ENCODE results near the gene DBN1. TPM values are rescaled to one million over a fixed set of nuclear protein-coding genes. Genes with fewer than 3 reads are reported as not detected.

DBN1 gene
- polyA plus RNA-seq, 1 experiment: 164 TPM

DNA sequence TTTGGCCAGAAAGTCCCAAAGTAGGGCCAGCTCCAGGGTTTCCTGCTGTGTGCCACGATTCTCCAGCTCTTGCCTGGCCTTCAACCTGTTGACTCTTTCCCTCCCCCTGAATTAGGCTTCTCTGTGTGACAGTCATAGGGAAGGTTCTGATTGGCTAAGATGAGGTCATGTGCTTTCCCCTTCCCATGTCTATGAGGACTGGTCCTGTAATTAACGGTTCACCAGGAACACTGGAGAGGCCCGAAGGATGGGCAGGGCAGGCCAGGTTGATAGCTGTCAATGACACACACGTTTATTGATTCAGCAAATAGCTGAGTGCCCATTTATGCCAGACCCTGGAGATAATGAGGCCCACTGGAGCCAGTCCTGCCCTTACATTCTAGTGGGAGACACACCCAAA lies 35.8 kb downstream of the DBN1 start:
- CTCF ChIA-PET: interaction anchor here (1.7 kb wide), 1 partner anchor 47 kb away, joined by 7 read pairs; no protein-coding TSS in a partner anchor

DNA sequence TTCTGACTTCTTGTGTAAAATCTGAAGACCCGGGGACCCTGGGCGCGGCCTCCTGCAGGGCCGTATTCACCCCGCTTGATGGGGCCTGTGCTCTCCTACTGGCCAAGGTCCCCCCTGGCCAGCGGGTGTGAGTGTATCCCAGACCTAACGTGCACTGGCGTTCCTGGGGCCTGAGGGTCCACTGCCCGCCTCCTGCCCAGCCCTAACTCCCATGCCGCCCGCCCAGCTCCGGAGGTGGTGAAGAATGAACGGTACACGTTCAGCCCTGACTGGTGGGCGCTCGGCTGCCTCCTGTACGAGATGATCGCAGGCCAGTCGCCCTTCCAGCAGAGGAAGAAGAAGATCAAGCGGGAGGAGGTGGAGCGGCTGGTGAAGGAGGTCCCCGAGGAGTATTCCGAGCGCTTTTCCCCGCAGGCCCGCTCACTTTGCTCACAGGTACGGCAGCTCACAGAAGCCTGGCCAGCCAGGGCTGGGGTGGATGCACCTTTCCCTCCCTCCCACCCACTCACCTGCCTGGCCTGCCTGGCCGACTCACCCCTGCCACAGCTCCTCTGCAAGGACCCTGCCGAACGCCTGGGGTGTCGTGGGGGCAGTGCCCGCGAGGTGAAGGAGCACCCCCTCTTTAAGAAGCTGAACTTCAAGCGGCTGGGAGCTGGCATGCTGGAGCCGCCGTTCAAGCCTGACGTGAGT lies 37.4 kb downstream of the DBN1 start:
- Histone ChIP-seq H3K9me3 (ENCODE audit: control insufficient read depth, insufficient read depth, low read length) (no peaks in the 10 kb centered on the region; the same call in 1 of the 2 replicates), H3K4me3 (ENCODE audit: low read depth, low read length) (no peak overlapping the region), H3K27me3 (ENCODE audit: control insufficient read depth, insufficient read depth, low read length) (no peaks in the 10 kb centered on the region), H3K27ac (ENCODE audit: low read depth, low read length) (no peak overlapping the region)
- TF ChIP-seq, protein P1, sequence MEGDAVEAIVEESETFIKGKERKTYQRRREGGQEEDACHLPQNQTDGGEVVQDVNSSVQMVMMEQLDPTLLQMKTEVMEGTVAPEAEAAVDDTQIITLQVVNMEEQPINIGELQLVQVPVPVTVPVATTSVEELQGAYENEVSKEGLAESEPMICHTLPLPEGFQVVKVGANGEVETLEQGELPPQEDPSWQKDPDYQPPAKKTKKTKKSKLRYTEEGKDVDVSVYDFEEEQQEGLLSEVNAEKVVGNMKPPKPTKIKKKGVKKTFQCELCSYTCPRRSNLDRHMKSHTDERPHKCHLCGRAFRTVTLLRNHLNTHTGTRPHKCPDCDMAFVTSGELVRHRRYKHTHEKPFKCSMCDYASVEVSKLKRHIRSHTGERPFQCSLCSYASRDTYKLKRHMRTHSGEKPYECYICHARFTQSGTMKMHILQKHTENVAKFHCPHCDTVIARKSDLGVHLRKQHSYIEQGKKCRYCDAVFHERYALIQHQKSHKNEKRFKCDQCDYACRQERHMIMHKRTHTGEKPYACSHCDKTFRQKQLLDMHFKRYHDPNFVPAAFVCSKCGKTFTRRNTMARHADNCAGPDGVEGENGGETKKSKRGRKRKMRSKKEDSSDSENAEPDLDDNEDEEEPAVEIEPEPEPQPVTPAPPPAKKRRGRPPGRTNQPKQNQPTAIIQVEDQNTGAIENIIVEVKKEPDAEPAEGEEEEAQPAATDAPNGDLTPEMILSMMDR (IDR thresholded peaks at IDR 0.05; ENCODE audit: low read depth, low read length): no peak
- DNase-seq (ENCODE audit: low read depth, low spot score): no peak
- CTCF ChIA-PET: no interaction called here
- POLR2A ChIA-PET: no interaction called here

More for the DNA sequence above, 35.8 kb downstream of the DBN1 start:
- no peaks in the 10 kb centered on the region; the same call in 1 of the 2 replicates for H3K9me3 ChIP-seq (ENCODE audit: control insufficient read depth, insufficient read depth, low read length)
- TF ChIP-seq, protein P1 (IDR thresholded peaks at IDR 0.05; ENCODE audit: low read depth, low read length): no peak
- no peaks in the 10 kb centered on the region for H3K27me3 ChIP-seq (ENCODE audit: control insufficient read depth, insufficient read depth, low read length)
- no peak overlapping the region for H3K4me3 ChIP-seq (ENCODE audit: low read depth, low read length)
- no peak for DNase-seq (ENCODE audit: low read depth, low spot score)
- POLR2A ChIA-PET: interaction anchor here (0.7 kb wide), 1 partner anchor 48 kb away, joined by 3 read pairs; no protein-coding TSS in a partner anchor
- no peak overlapping the region for H3K27ac ChIP-seq (ENCODE audit: low read depth, low read length)

DNA sequence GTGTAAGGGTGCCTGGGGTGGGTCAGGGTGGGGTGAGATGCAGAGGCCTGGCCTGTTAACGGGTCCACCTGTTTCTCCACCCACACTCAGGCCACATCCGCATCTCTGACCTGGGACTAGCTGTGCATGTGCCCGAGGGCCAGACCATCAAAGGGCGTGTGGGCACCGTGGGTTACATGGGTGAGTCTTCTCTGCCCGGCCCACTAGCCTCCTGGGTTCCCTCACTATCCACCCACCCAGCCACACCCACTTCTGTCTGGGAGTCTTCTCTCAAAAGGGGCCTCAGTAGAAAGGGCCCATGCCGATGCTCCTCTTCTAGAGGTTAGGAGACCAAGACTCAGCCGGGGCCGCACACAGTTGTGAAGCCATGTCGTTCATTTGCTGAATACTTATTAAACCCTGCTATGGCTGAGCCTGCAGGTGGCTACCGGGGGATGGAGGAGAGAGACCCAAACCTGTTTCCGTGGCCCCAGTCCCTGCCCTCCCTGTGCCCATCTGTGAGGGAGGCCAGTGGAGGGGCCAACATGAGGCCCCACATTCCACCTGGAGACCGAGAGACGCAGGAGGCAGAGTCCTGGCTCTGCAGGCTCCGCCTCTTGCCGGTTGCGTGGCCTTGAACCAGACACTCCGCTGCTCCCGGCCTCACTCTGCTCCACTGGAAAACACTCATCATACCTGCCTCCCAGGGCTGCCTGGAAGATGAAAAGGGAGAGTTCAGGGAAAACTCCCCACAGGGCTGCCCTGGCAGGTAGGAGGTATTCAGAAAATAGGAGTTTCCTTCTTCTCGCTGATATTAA lies 38.3 kb downstream of the DBN1 start:
- Histone ChIP-seq H3K4me3 (ENCODE audit: low read depth, low read length) (no peak overlapping the region), H3K27ac (ENCODE audit: low read depth, low read length) (no peak overlapping the region), H3K27me3 (ENCODE audit: control insufficient read depth, insufficient read depth, low read length) (no peaks in the 10 kb centered on the region), H3K9me3 (ENCODE audit: control insufficient read depth, insufficient read depth, low read length) (no peaks in the 10 kb centered on the region; the same call in 1 of the 2 replicates)
- CTCF ChIA-PET: no interaction called here
- POLR2A ChIA-PET: interaction anchor here (0.8 kb wide), 1 partner anchor 9 kb away, joined by 3 read pairs; no protein-coding TSS in a partner anchor
- TF ChIP-seq, protein P1 (IDR thresholded peaks at IDR 0.05; ENCODE audit: low read depth, low read length): no peak
- no peak for DNase-seq (ENCODE audit: low read depth, low spot score)

DNA sequence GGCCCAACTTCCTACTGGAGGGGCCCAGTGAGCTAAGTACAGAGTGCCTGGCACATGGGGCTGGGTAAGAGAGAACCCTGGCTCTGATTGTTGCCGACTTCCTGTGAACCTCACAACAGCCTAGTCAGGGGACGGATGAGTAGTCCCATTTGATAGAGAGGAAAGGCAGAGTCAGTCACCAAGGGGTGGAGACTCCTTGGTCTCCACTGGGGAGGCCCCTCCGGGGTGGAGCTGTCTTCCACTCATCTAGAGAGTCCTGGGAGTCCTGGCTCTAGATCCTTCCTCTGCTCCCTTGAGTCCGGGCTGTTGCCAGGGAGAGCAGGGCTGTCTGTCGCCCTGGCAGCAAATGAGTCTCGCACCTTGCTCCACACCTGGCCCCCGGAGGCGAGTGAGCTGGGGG lies 39.0 kb downstream of the DBN1 start:
- Histone ChIP-seq H3K27me3 (ENCODE audit: control insufficient read depth, insufficient read depth, low read length) (no peaks in the 10 kb centered on the region), H3K4me3 (ENCODE audit: low read depth, low read length) (no peak overlapping the region), H3K9me3 (ENCODE audit: control insufficient read depth, insufficient read depth, low read length) (no peaks in the 10 kb centered on the region; the same call in 1 of the 2 replicates), H3K27ac (ENCODE audit: low read depth, low read length) (no peak overlapping the region)
- no peak for DNase-seq (ENCODE audit: low read depth, low spot score)
- CTCF ChIA-PET: interaction anchor here (1.4 kb wide), 1 partner anchor 23 kb away, joined by 3 read pairs; no protein-coding TSS in a partner anchor
- TF ChIP-seq, protein P1 (IDR thresholded peaks at IDR 0.05; ENCODE audit: low read depth, low read length): no peak
- POLR2A ChIA-PET: interaction anchor here (0.8 kb wide), 1 partner anchor 10 kb away, joined by 3 read pairs; no protein-coding TSS in a partner anchor
